Measurements from ENCODE around the gene PRPS1. TPM values are rescaled to one million over a fixed set of nuclear protein-coding genes. Genes with fewer than 3 reads are reported as not detected.

The PRPS1 gene
- total RNA-seq (2014; rRNA removed; shearing (Covaris generic)) = 34.8 and 38.9 TPM in 2 replicates

GRCh38 chrX:107627838-107628661 is at the start of gene PRPS1:
Gene PRPS1, plus strand, starts transcription at chrX:107628510. Its CDS starts 119 bp downstream, at chrX:107628629.

Other genes with a start within 250 kb of the PRPS1 start
- gene FRMPD3, start 178.9 kb upstream of the PRPS1 start, total RNA-seq (2014; rRNA removed; shearing (Covaris generic)) = not detected in 2 replicates
- 3.5 and 5.8 TPM in 2 replicates for gene TSC22D3, start 147.3 kb downstream of the PRPS1 start, total RNA-seq (2014; rRNA removed; shearing (Covaris generic))
- not detected in 2 replicates for gene NCBP2L, start 149.2 kb downstream of the PRPS1 start, total RNA-seq (2014; rRNA removed; shearing (Covaris generic))
- 1.2 and 2.6 TPM in 2 replicates for gene MID2, start 197.4 kb downstream of the PRPS1 start, total RNA-seq (2014; rRNA removed; shearing (Covaris generic))